Nephron (organoid): Measurements from ENCODE around the gene PLA2G4B.

Experiments
- H3K27ac Mint-ChIP-seq, 3 experiments: 2 replicates each; pipeline ENCODE4 v1.8.0; 2020; ENCODE audit warnings: mixed read lengths in 3 of 3, mild to moderate bottlenecking in 2 of 3, moderate library complexity in 1 of 3
- H3K27me3 Mint-ChIP-seq: 2 replicates; pipeline ENCODE4 v1.8.0; 2021; ENCODE audit warnings: low read depth, mild to moderate bottlenecking, moderate library complexity, mixed read lengths
- H3K36me3 Mint-ChIP-seq: 2 replicates; pipeline ENCODE4 v1.8.0; 2020; ENCODE audit warnings: low read depth, mixed read lengths
- H3K4me1 Mint-ChIP-seq: 2 replicates; pipeline ENCODE4 v1.8.0; 2020; ENCODE audit warnings: mixed read lengths
- H3K4me3 Mint-ChIP-seq, 3 experiments: 2 replicates each; pipeline ENCODE4 v1.8.0; 2020; ENCODE audit warnings: mild to moderate bottlenecking in 3 of 3, mixed read lengths in 3 of 3, moderate library complexity in 2 of 3
- H3K9me3 Mint-ChIP-seq: 2 replicates; pipeline ENCODE4 v1.8.0; 2020; ENCODE audit warnings: mixed read lengths
- CTCF ChIP-seq, 3 experiments: fragments of 200-600 bp; sonication (generic); IDR thresholded peaks; one replicate each; pipeline ENCODE4 v1.5.0; 2021; ENCODE audit warnings: antibody characterized with exemption in 3 of 3; ENCODE audit not compliant: unreplicated experiment in 3 of 3

PLA2G4B gene

GRCh38 chr15:41887893-41888292 is 49.2 kb downstream of the PLA2G4B start:
- H3K4me3 Mint-ChIP-seq: no peak overlapping the region

DNA sequence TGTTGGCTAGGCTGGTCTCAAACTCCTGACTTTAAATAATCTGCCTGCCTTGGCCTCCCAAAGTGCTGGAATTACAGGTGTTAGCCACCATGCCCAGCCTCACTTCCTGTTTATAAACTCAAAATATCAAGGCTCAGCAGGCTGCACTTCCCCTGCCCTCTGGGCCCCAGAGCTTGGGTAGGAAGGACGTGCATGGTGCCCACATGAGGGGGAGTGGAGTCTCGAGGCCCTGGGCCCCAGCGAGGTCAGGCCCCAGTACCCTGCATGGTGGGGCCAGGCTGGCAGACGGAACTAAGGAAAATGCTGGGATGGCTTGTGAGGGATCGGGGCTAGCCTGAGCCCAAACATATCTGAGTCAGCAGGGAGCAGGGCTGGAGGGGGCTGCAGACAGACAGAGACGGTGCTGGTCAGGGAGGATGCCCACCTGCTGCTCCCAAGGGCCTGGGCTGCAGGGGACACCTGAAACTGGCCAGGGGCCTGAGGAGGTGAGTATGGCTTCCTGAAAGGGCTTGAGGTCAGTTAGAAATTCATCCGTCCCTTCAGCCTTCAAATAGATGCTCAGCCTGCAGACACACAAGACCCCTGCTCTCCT is 50.1 kb downstream of the PLA2G4B start:
- Mint-ChIP-seq H3K27ac (no peak overlapping the region), H3K4me1 (peaks cover 24% of the 10 kb centered on the region), H3K27me3 (peaks cover 8% of the 10 kb centered on the region), H3K4me3 (no peak overlapping the region), H3K36me3 (no peaks in the 10 kb centered on the region), H3K9me3 (no peaks in the 10 kb centered on the region)
- TF ChIP-seq CTCF (IDR thresholded peaks at IDR 0.05; ENCODE audit: unreplicated experiment in 3 of 3): no peak

More at GRCh38 chr15:41887893-41888292, 49.2 kb downstream of the PLA2G4B start:
- peaks cover 24% of the 10 kb centered on the region for H3K4me1 Mint-ChIP-seq
- H3K27ac Mint-ChIP-seq: no peak overlapping the region
- no peak for TF ChIP-seq CTCF (IDR thresholded peaks at IDR 0.05; ENCODE audit: unreplicated experiment in 3 of 3)
- H3K9me3 Mint-ChIP-seq: no peaks in the 10 kb centered on the region
- H3K27me3 Mint-ChIP-seq: peaks cover 13% of the 10 kb centered on the region
- no peaks in the 10 kb centered on the region for H3K36me3 Mint-ChIP-seq

DNA sequence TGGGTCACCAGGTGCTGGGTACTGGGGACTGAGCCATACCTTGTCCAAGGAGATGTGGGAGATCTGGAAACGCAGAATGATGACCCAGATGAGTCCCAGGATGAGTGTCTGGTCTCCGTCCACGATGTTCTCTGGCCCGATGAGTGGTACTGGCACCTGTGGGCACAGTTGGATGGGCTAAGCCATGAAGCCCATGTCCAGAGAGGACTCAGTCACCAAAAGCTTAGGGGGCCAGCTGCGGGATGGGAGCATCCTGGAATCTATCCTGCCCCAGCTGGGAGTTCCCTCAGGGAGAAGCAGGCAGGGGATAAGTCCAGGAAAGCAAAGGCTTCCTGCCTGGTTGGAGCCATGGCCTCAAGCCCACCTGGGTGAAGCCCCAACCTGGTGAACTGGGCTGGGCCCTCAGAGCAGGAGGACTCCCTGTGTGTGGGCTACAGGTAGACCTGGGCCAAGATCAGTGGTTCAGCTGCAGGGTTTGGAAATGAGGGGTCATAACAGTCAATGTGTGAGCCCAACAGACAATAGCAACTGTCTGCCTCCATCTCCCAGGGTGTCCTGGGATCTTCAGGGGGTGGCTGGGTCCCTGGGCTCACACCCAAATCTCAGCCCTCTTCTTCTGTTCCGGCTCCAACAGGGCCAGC is 51.5 kb downstream of the PLA2G4B start:
- Mint-ChIP-seq H3K27ac (no peak overlapping the region), H3K4me1 (peaks cover 23% of the 10 kb centered on the region), H3K9me3 (no peaks in the 10 kb centered on the region), H3K27me3 (no peaks in the 10 kb centered on the region), H3K4me3 (no peak overlapping the region), H3K36me3 (no peaks in the 10 kb centered on the region)
- TF ChIP-seq CTCF (IDR thresholded peaks at IDR 0.05; ENCODE audit: unreplicated experiment in 3 of 3): no peak

DNA sequence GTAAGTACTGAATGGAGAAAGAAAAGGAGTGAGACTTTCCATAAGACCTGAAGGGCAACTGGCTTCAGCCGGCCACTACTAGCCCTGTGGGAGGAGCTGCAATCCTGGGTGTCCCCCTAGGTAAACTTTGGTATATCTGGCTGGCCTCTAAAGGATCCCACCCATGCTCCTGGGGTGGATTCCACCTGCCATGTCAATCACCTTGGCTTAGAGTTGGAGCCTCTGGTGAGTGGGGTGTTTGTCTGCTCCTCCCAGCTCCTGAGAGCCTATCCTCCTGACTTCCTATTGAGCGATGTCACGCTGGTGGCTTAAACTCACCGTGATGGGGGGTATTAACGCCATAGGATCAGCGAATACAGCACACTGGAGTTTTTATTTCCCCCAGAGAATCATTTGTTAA is 52.6 kb downstream of the PLA2G4B start:
- H3K4me1 Mint-ChIP-seq: peaks cover 28% of the 10 kb centered on the region
- H3K27me3 Mint-ChIP-seq: no peaks in the 10 kb centered on the region
- no peak for TF ChIP-seq CTCF (IDR thresholded peaks at IDR 0.05; ENCODE audit: unreplicated experiment in 3 of 3)
- no peaks in the 10 kb centered on the region for H3K36me3 Mint-ChIP-seq
- no peak overlapping the region for H3K4me3 Mint-ChIP-seq
- H3K27ac Mint-ChIP-seq: peak overlapping the region in 2 of 3 experiments; percentile 25 to 61
- H3K9me3 Mint-ChIP-seq: no peaks in the 10 kb centered on the region

- TF ChIP-seq CTCF (IDR thresholded peaks at IDR 0.05; ENCODE audit: unreplicated experiment in 3 of 3): no peak
- Mint-ChIP-seq H3K9me3 (no peaks in the 10 kb centered on the region), H3K27me3 (no peaks in the 10 kb centered on the region), H3K4me1 (peaks cover 29% of the 10 kb centered on the region), H3K36me3 (no peaks in the 10 kb centered on the region), H3K27ac (peak overlapping the region; percentile 8 to 25 (median 22)), H3K4me3 (no peak overlapping the region)
Observed at GRCh38 chr15:41891946-41892345, 53.3 kb downstream of the PLA2G4B start.
